COLO829 (cell line): Measurements from ENCODE around the gene RPL27A.
"Not testable (repeated sequence)": the region's sequence is repeated elsewhere in the genome, so short reads cannot be mapped to it uniquely, and the experiment has no call there.

Source experiments
- DNase-seq: peaks from one replicate; pipeline ENCODE4 v3.0.0; 2012; ENCODE audit warnings: low spot score

The RPL27A gene

GRCh38 chr11:8682303-8683114, at the start of gene RPL27A, which contains the start of gene TRIM66:
TSS of gene RPL27A (plus strand) at chr11:8682792. CDS start at chr11:8682814, 22 bp downstream.
TSS of gene TRIM66 (minus strand) at chr11:8682665. CDS start at chr11:8672274, 10,391 bp downstream.
- peak; percentile 84 for DNase-seq

DNA sequence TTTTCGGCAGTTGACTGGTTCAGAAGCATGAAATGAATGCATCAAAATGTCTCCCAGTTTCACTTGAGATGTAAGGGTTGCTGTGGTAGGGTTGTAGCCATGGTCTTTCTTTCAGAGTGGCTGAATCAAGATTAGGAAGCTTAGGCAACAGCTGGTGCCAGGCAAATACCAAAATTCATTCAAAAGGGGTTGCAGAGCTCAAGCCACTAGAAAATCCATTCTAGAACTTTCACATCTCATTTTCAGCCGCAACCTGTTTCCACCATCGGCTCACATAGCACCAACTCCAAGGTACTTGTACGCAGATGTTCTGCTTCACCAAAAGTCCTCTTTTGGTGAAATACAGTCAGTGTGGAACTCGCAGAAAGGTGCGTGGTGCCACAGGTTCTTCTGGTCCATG, 48.1 kb upstream of the RPL27A start:
- no peak for DNase-seq

DNA sequence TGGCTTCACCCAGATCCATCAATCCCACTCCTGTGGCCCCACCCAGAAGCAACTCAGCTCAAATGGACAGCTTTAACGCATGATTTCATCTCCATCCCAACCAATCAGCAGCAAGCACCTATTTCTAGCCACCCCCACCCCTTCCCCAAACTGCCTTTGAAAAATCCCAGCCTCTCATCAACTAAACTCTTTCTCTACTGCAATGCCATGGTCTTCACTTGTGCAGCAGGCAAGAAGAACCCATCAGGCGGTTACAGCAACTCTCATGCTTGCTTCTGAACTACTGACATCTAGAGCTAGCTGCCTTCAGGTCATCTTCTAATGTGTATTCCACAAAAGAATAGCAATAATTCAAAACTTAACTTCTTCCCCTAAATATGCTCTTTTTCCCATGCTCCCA, 46.5 kb upstream of the RPL27A start:
- no peak for DNase-seq

DNA sequence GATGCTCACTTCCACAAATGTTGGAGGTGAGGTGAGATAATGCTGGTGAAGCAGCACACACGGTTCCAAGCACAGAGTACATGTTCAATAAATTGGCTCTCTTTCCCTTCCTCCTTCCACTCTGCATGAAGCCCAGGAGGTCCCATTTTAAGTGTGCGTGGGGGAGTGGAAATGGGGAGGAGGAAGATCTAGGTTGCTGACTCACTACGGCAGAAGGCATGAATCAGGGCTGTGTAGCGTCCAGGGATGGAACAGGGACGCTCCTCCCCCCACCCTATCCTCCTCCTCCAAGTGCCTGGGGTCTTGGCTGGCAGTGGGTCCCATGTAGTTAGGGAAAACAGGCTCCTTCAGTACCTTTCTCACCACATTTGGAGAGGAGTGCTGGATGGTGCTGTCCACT, 44.3 kb upstream of the RPL27A start:
- DNase-seq: no peak

DNA sequence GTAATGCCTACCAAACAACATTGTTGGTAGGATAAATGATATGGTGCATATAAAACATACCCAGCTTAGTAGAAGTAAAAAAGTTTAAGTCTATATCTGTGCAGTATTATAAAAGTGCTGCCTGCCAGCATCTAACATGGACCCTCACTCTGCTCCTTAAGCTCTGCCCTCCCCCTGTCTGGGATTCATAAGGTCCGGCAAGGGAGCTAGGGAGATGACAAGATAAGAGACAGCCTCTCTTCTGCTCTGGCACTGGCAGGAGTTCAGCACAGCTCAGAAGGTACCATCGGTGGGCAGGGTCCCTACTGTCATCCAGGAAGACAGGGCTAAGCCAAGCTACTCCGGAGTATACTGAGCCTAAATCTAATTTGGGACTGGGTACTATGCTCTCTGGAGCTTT, 42.9 kb upstream of the RPL27A start:
- DNase-seq: no peak

DNA sequence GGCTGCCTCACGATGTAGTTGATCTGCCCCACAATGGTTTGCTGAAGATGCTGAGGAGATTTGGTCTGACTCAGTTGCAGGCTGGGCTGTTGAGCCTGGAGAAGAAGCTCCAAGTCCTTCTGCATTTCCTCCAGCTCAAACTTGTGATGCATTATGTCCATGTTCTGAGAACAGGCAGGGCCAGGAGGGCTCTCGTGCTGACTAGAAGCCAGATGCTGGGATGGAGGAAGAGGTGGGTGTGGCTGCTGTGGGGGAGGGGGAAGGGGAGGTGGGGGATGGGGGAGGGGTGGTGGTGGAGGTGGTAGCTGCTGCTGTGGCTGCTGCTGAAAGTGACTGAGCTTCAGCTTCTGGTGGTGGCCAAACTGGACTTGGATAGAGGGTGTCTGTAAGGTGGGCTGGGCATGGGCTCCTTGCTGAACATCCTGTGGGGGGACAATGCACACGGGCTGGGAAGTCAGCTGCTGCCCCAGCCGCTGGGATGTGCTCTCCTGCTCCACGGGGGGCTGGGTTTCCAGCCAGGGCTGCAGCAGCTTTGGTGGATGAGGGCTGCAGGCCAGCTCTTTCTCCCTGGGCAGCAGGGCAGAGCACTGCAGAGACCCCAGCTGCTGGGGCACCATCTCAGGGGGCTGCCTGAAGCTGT, 42.2 kb upstream of the RPL27A start:
- no peak for DNase-seq

GRCh38 chr11:8641332-8641731, 41.3 kb upstream of the RPL27A start:
- DNase-seq: no peak

GRCh38 chr11:8642196-8642841, 40.3 kb upstream of the RPL27A start:
- no peak for DNase-seq

DNA sequence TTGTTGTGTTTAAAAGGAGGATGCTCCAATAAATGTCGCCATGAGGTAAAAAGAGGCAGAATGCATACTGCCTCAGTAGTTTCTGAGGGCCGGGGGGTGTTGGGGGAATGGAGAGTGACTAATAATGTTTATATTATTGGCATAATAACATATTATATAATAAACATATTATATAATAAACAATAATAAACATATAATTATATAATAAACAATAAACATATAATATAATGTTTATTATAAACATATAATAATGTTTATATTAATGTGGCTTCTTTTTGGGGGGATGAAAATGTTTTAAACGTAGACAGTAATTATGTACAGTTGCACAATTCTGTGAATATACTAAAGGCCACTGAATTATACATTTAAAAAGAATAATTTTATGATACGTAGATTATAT, 35.7 kb upstream of the RPL27A start:
- no peak for DNase-seq

GRCh38 chr11:8649361-8649760, 33.2 kb upstream of the RPL27A start:
- DNase-seq: peak; percentile 24

- no peak for DNase-seq
These were observed 32.1 kb upstream of the RPL27A start for GRCh38 chr11:8650401-8650990.

DNA sequence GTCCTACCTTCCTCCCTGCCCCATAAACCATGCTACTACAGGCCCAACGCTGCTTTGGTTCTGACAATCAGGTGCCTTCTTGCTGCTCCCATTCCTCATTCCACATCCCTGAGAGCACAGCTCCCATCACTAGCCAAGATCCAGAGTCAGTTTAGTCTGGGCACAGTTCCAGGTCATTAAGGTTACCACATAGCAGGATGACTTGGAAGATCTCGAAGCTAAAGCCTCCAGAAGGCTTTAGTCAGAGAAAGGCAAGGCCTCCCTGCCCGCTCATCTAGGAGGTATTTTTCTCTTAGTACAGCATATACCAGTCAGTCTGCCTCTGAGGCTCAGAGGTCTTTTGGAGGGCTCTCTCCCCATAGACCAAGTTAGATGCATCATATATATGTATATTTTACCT, 30.5 kb upstream of the RPL27A start:
- no peak for DNase-seq

DNA sequence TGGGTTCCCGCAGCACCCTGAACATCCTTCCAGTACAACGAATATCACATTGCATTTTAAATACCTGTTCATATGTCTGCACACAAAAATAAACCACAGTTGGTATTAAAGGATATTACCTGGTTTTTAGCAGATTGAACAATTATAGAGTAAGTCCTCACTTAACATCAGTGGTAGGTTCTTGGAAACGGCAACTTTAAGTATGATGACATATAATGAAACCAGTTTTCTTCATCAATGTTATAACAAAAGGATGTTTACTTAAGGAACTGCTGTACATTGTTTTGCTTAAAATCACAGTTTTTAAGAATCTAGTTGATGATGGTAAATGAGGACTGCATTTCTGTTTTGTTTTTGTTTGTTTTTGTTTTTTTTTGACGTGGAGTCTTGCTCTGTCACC, 28.1 kb upstream of the RPL27A start:
- DNase-seq: no peak

- DNase-seq: no peak
These were observed 26.3 kb upstream of the RPL27A start for GRCh38 chr11:8656291-8656690.

DNA sequence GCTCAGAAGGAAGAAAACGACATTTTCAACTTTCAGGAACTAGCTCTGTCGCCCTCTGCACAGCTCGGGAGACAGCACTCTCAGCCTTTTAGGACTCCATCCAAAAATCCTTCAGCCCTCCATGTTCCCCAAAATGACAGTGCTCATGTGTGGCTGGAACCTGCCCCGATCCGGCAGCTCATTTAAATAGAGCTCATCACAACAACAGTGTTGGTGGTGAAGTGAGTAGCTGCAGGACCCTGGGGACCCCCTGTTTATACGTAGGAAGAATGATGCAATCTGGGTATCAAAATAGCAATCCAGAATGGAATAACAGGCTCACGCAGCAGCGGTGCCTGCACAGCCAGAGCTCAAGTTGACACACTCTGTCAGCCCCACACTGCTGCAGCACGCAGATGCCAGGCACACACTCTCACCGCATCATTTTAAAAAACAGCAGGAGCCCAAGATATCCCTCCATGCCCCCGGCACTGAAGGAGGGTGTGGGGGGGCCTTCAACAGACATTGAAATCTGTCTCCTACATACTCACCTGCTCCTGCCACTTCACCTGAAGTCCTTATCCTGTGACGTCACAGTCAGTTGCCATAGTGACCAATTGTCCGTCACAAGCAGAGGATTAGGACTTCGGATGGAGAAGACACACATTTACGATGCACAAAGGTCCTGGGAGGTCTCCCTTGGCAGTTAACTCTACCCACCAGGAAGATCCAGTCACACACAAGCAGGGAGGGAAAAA, 24.1 kb upstream of the RPL27A start:
- DNase-seq: no peak

GRCh38 chr11:8661001-8661795, 21.4 kb upstream of the RPL27A start:
- no peak for DNase-seq

- DNase-seq: no peak
These were observed 17.4 kb upstream of the RPL27A start for GRCh38 chr11:8665222-8665621.

- DNase-seq: not testable (repeated sequence)
These were observed 12.5 kb upstream of the RPL27A start for GRCh38 chr11:8670081-8670480.

GRCh38 chr11:8671193-8671612, 11.4 kb upstream of the RPL27A start:
- peak; percentile 73 for DNase-seq

GRCh38 chr11:8671651-8672062, 10.9 kb upstream of the RPL27A start:
- peak; percentile 28 for DNase-seq

DNA sequence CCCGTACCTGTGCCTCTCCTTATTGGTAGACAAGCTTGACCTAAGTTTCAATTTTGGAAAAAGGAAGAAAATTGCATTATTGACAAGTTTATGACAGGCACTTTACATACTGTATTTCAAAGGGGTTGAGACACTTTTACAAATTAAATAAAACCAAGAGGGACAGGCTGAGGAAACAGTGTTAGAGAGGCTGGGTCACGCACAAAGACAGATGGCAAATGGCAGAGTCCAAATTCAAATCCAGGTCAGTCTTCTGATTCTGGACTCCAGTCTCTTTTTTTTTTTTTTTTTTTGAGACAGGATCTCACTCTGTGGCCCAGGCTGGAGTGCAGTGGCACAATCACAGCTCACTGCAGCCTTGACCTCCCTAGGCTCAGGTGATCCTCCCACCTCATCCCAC, 10.2 kb upstream of the RPL27A start:
- DNase-seq: no peak
